Esophagus muscularis mucosa (tissue), 3 donors: ENCODE data around the gene UNC13C.

Experiments used
- POLR2A ChIP-seq: fragments of 450-650 bp; IDR thresholded peaks from one replicate; pipeline ENCODE4 v1.6.1; 2017; ENCODE audit warnings: antibody characterized with exemption, moderate library complexity, mild to moderate bottlenecking, low read depth
- TF ChIP-seq, protein P1 (sequence below), 3 experiments: fragments of 200-600 bp in 2 of 3; fragments of 450-650 bp in 1 of 3; sonication (generic) in 2 of 3; IDR thresholded peaks; one replicate each; pipeline ENCODE4 v1.5.1; 2017 to 2019; ENCODE audit warnings: antibody characterized with exemption in 3 of 3, mild to moderate bottlenecking in 2 of 3, moderate library complexity in 1 of 3

DNA sequence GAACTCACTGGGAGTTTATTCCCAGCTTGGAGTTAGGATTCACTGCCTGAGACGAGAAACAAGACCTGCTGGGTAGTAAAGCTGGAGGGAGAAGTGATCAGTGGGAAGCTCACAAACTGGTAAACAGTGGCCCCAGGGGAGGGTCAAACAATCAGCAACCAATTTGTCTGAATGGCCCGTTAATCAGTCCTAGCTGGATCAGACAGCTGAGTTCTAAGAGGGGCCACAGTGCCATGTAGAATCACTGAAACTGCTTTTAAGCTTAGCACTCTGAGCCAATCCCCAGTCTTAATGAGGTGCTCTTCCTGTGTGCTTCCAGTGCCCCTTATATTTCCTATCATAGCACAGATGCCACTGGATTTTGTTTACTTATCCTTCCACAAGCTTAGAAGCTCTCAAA is 626.8 kb downstream of the UNC13C start:
- TF ChIP-seq, protein P1, sequence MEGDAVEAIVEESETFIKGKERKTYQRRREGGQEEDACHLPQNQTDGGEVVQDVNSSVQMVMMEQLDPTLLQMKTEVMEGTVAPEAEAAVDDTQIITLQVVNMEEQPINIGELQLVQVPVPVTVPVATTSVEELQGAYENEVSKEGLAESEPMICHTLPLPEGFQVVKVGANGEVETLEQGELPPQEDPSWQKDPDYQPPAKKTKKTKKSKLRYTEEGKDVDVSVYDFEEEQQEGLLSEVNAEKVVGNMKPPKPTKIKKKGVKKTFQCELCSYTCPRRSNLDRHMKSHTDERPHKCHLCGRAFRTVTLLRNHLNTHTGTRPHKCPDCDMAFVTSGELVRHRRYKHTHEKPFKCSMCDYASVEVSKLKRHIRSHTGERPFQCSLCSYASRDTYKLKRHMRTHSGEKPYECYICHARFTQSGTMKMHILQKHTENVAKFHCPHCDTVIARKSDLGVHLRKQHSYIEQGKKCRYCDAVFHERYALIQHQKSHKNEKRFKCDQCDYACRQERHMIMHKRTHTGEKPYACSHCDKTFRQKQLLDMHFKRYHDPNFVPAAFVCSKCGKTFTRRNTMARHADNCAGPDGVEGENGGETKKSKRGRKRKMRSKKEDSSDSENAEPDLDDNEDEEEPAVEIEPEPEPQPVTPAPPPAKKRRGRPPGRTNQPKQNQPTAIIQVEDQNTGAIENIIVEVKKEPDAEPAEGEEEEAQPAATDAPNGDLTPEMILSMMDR (IDR thresholded peaks at IDR 0.05) = no peak
- no peak for TF ChIP-seq POLR2A
